HL-60/S4 (cell line): ENCODE measurements around the gene PYROXD2.

Source experiments
- in situ Hi-C: fragments of 300-500 bp; cut with MboI; formaldehyde crosslinking; loops from 2 replicates; pipeline ENCODE4 v1.14.3; 2022; ENCODE audit warnings: low sequenced_read_pairs

PYROXD2 gene

GRCh38 chr10:98414932-98415730, at the start of gene PYROXD2:
Gene PYROXD2, minus strand, starts transcription at chr10:98415182. Its CDS starts 47 bp downstream, at chr10:98415135.
- in situ Hi-C loops = no loop called here

GRCh38 chr10:98463976-98464754, 49.2 kb upstream of the PYROXD2 start:
- in situ Hi-C loops = loop anchor here (25.0 kb wide), 2 partner anchors 198 to 573 kb away; no protein-coding TSS in a partner anchor

GRCh38 chr10:98463016-98463415, 48.0 kb upstream of the PYROXD2 start:
- in situ Hi-C loops = loop anchor here (25.0 kb wide), 2 partner anchors 199 to 574 kb away; no protein-coding TSS in a partner anchor

- in situ Hi-C loops = loop anchor here (25.0 kb wide), 2 partner anchors 201 to 576 kb away; no protein-coding TSS in a partner anchor
Measured at GRCh38 chr10:98461500-98461842, 46.5 kb upstream of the PYROXD2 start.

- in situ Hi-C loops = loop anchor here (25.0 kb wide), 2 partner anchors 201 to 576 kb away; no protein-coding TSS in a partner anchor
Measured at GRCh38 chr10:98460837-98461499, 46.0 kb upstream of the PYROXD2 start.

GRCh38 chr10:98458809-98459784, 44.1 kb upstream of the PYROXD2 start:
- in situ Hi-C loops = loop anchor here (25.0 kb wide), 2 partner anchors 203 to 578 kb away; no protein-coding TSS in a partner anchor

GRCh38 chr10:98457721-98458120, 42.7 kb upstream of the PYROXD2 start:
- in situ Hi-C loops = loop anchor here (25.0 kb wide), 2 partner anchors 205 to 580 kb away; no protein-coding TSS in a partner anchor

- in situ Hi-C loops = loop anchor here (25.0 kb wide), 2 partner anchors 205 to 580 kb away; no protein-coding TSS in a partner anchor
Measured at GRCh38 chr10:98456686-98457482, 41.9 kb upstream of the PYROXD2 start.

GRCh38 chr10:98456043-98456570, 41.1 kb upstream of the PYROXD2 start:
- in situ Hi-C loops = loop anchor here (25.0 kb wide), 2 partner anchors 206 to 581 kb away; no protein-coding TSS in a partner anchor

- in situ Hi-C loops = loop anchor here (25.0 kb wide), 2 partner anchors 209 to 584 kb away; no protein-coding TSS in a partner anchor
Measured at GRCh38 chr10:98453729-98454128, 38.7 kb upstream of the PYROXD2 start.

GRCh38 chr10:98450618-98451017, 35.6 kb upstream of the PYROXD2 start:
- in situ Hi-C loops = loop anchor here (25.0 kb wide), 2 partner anchors 212 to 587 kb away; no protein-coding TSS in a partner anchor

GRCh38 chr10:98449287-98449686, 34.3 kb upstream of the PYROXD2 start:
- in situ Hi-C loops = no loop called here

- in situ Hi-C loops = no loop called here
Measured at GRCh38 chr10:98446661-98447221, 31.8 kb upstream of the PYROXD2 start, which contains the start of gene HPS1. Gene HPS1, minus strand, starts transcription at chr10:98446935. Its CDS starts 3,695 bp downstream, at chr10:98443240.

- in situ Hi-C loops = no loop called here
Measured at GRCh38 chr10:98446151-98446660, 31.2 kb upstream of the PYROXD2 start.

- in situ Hi-C loops = no loop called here
Measured at GRCh38 chr10:98445200-98445812, 30.3 kb upstream of the PYROXD2 start.

GRCh38 chr10:98444314-98445006, 29.5 kb upstream of the PYROXD2 start:
- in situ Hi-C loops = no loop called here

GRCh38 chr10:98438715-98439114, 23.7 kb upstream of the PYROXD2 start:
- in situ Hi-C loops = no loop called here
